HEK293 (cell line): ENCODE measurements around the gene BACH2.

Source experiments
- ZBTB7A ChIP-seq: fragments of 450-650 bp; formaldehyde crosslinking; IDR thresholded peaks from 2 replicates; pipeline ENCODE4 v1.5.1; 2016; ENCODE audit warnings: low read depth, missing biosample characterization, missing genetic modification characterization
- ZNF23 ChIP-seq: fragments of 450-650 bp; formaldehyde crosslinking; IDR thresholded peaks from 2 replicates; pipeline ENCODE4 v1.5.1; 2016; ENCODE audit warnings: missing biosample characterization, missing genetic modification characterization, borderline replicate concordance
- ZNF274 ChIP-seq, 2 experiments: fragments of 200-500 bp in 1 of 2; fragments of 450-650 bp in 1 of 2; sonication (Bioruptor generic) in 1 of 2; formaldehyde crosslinking in 1 of 2; IDR thresholded peaks; 2 replicates each; pipeline versions ENCODE4 v1.5.1 to v1.6.1; 2014 to 2016; ENCODE audit warnings: borderline replicate concordance in 1 of 2, inconsistent platforms in 1 of 2, low read length in 1 of 2, missing biosample characterization in 1 of 2, missing genetic modification characterization in 1 of 2
- ZNF324 ChIP-seq: fragments of 450-650 bp; formaldehyde crosslinking; IDR thresholded peaks from 2 replicates; pipeline ENCODE4 v1.5.1; 2016; ENCODE audit warnings: missing biosample characterization, missing genetic modification characterization
- ZNF37A ChIP-seq: fragments of 450-650 bp; IDR thresholded peaks from 2 replicates; pipeline ENCODE4 v1.5.1; 2018; ENCODE audit warnings: missing biosample characterization, missing genetic modification characterization
- ZNF561 ChIP-seq: fragments of 450-650 bp; IDR thresholded peaks from 2 replicates; pipeline ENCODE4 v1.5.1; 2018; ENCODE audit warnings: missing biosample characterization, missing genetic modification characterization, borderline replicate concordance
- ZNF768 ChIP-seq: fragments of 450-650 bp; formaldehyde crosslinking; IDR thresholded peaks from 2 replicates; pipeline ENCODE4 v1.5.1; 2018; ENCODE audit warnings: missing biosample characterization, mild to moderate bottlenecking, missing genetic modification characterization
- ZNF791 ChIP-seq: fragments of 450-650 bp; formaldehyde crosslinking; IDR thresholded peaks from 2 replicates; pipeline ENCODE4 v1.5.1; 2016; ENCODE audit warnings: missing biosample characterization, missing genetic modification characterization
- ZXDB ChIP-seq: fragments of 450-650 bp; formaldehyde crosslinking; IDR thresholded peaks from 2 replicates; pipeline ENCODE4 v1.5.1; 2016; ENCODE audit warnings: missing biosample characterization, missing genetic modification characterization
- TF ChIP-seq, protein P1 (sequence below): fragments of 450-650 bp; formaldehyde crosslinking; IDR thresholded peaks from 2 replicates; pipeline ENCODE4 v1.5.1; 2016; ENCODE audit warnings: missing biosample characterization, missing genetic modification characterization
- TF ChIP-seq, protein P2 (sequence below): fragments of 450-650 bp; formaldehyde crosslinking; IDR thresholded peaks from 2 replicates; pipeline ENCODE4 v1.5.1; 2016; ENCODE audit warnings: missing biosample characterization, missing genetic modification characterization
- TF ChIP-seq, protein P3 (sequence below): IDR thresholded peaks from 2 replicates; pipeline ENCODE4 v1.6.1; 2011; ENCODE audit warnings: mild to moderate bottlenecking, low read depth, low read length, borderline replicate concordance

DNA sequence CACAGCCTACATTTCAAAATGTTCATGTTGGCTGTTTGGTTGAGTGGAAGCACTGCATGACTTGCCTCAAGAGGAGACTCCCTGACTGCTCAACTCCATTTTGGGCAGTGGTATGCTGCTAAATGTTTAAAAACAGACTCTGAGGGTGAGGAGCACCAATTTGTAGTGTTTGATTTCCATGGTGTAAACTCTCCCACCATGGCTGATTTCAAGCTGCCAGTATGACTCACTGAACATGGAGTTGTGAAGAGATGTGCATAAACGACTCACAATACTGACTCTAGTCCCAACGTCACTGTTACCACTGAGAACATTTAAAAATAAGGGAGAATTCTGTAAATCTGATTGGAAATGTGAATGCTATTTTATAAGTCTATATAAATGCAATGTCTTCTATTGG is 70.4 kb downstream of the BACH2 start:
- TF ChIP-seq ZNF768 (tag by site-specific recombination), result no peak
- no peak for TF ChIP-seq ZNF561 (tag by site-specific recombination)
- TF ChIP-seq ZNF324, result no peak
- TF ChIP-seq, protein P1, sequence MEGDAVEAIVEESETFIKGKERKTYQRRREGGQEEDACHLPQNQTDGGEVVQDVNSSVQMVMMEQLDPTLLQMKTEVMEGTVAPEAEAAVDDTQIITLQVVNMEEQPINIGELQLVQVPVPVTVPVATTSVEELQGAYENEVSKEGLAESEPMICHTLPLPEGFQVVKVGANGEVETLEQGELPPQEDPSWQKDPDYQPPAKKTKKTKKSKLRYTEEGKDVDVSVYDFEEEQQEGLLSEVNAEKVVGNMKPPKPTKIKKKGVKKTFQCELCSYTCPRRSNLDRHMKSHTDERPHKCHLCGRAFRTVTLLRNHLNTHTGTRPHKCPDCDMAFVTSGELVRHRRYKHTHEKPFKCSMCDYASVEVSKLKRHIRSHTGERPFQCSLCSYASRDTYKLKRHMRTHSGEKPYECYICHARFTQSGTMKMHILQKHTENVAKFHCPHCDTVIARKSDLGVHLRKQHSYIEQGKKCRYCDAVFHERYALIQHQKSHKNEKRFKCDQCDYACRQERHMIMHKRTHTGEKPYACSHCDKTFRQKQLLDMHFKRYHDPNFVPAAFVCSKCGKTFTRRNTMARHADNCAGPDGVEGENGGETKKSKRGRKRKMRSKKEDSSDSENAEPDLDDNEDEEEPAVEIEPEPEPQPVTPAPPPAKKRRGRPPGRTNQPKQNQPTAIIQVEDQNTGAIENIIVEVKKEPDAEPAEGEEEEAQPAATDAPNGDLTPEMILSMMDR, result no peak
- TF ChIP-seq ZNF791 (tag by site-specific recombination), result no peak
- TF ChIP-seq ZNF37A (tag by site-specific recombination), result no peak
- no peak for TF ChIP-seq ZNF23
- no peak for TF ChIP-seq ZBTB7A (tag by site-specific recombination)
- TF ChIP-seq ZXDB, result no peak
- TF ChIP-seq, protein P2, sequence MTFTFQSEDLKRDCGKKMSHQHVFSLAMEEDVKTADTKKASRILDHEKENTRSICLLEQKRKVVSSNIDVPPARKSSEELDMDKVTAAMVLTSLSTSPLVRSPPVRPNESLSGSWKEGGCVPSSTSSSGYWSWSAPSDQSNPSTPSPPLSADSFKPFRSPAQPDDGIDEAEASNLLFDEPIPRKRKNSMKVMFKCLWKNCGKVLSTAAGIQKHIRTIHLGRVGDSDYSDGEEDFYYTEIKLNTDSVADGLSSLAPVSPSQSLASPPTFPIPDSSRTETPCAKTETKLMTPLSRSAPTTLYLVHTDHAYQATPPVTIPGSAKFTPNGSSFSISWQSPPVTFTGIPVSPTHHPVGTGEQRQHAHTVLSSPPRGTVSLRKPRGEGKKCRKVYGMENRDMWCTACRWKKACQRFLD (tag by site-specific recombination), result no peak
- no peak for TF ChIP-seq ZNF274 (IDR thresholded peaks at IDR 0.05; ENCODE audit: low read length)
- TF ChIP-seq ZNF274 (tag by site-specific recombination; IDR thresholded peaks at IDR 0.05; ENCODE audit: borderline replicate concordance), result no peak
- TF ChIP-seq, protein P3, sequence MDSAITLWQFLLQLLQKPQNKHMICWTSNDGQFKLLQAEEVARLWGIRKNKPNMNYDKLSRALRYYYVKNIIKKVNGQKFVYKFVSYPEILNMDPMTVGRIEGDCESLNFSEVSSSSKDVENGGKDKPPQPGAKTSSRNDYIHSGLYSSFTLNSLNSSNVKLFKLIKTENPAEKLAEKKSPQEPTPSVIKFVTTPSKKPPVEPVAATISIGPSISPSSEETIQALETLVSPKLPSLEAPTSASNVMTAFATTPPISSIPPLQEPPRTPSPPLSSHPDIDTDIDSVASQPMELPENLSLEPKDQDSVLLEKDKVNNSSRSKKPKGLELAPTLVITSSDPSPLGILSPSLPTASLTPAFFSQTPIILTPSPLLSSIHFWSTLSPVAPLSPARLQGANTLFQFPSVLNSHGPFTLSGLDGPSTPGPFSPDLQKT, result no peak
